ENCODE data around the gene ZNF12.

- TF ChIP-seq CTCF (IDR thresholded peaks at IDR 0.05; ENCODE audit: insufficient read depth, low read length) (no peak), POLR2AphosphoS5 (IDR thresholded peaks at IDR 0.05; ENCODE audit: low read depth) (no peak), GABPA (IDR thresholded peaks at IDR 0.05; ENCODE audit: low read depth) (no peak), REST (IDR thresholded peaks at IDR 0.05; ENCODE audit: insufficient replicate concordance, low read depth) (no peak), SPI1 (IDR thresholded peaks at IDR 0.05; ENCODE audit: borderline replicate concordance, low read depth) (no peak)
Measured at GRCh38 chr7:6648066-6648814, 58.5 kb downstream of the ZNF12 start.

All from HL-60 (cell line).